ENCODE data around the gene IFRD2.
"Not testable (repeated sequence)": the region's sequence is repeated elsewhere in the genome, so short reads cannot be mapped to it uniquely, and the experiment has no call there.

Gene IFRD2

GRCh38 chr3:50324351-50325112 lies 32.3 kb upstream of the IFRD2 start:
- peak; percentile 78 for DNase-seq (ENCODE audit: low spot score)

GRCh38 chr3:50323614-50324199 lies 31.5 kb upstream of the IFRD2 start:
- DNase-seq (ENCODE audit: low spot score), result no peak

GRCh38 chr3:50323092-50323600 lies 30.9 kb upstream of the IFRD2 start:
- DNase-seq (ENCODE audit: low spot score), result no peak

- no peak for DNase-seq (ENCODE audit: low spot score)
These were observed 30.3 kb upstream of the IFRD2 start, which contains the start of gene HYAL2 for GRCh38 chr3:50322386-50323091. HYAL2 (minus strand) TSS chr3:50322745; CDS start chr3:50320489, 2,256 bp downstream.

GRCh38 chr3:50322115-50322385 lies 29.8 kb upstream of the IFRD2 start:
- DNase-seq (ENCODE audit: low spot score), result no peak

GRCh38 chr3:50321336-50322114 lies 29.3 kb upstream of the IFRD2 start:
- DNase-seq (ENCODE audit: low spot score), result peak; percentile 93

GRCh38 chr3:50320853-50321335 lies 28.7 kb upstream of the IFRD2 start:
- DNase-seq (ENCODE audit: low spot score), result peak; percentile 84

- DNase-seq (ENCODE audit: low spot score), result no peak
These were observed 27.8 kb upstream of the IFRD2 start for GRCh38 chr3:50319894-50320625.

- no peak for DNase-seq (ENCODE audit: low spot score)
These were observed 27.1 kb upstream of the IFRD2 start for GRCh38 chr3:50319181-50319893.

- no peak for DNase-seq (ENCODE audit: low spot score)
These were observed 26.4 kb upstream of the IFRD2 start for GRCh38 chr3:50318615-50319014.

GRCh38 chr3:50318163-50318562 lies 25.9 kb upstream of the IFRD2 start:
- DNase-seq (ENCODE audit: low spot score), result no peak

- no peak for DNase-seq (ENCODE audit: low spot score)
These were observed 25.1 kb upstream of the IFRD2 start for GRCh38 chr3:50317300-50317699.

GRCh38 chr3:50316657-50317242 lies 24.5 kb upstream of the IFRD2 start:
- no peak for DNase-seq (ENCODE audit: low spot score)

GRCh38 chr3:50314816-50315215 lies 22.6 kb upstream of the IFRD2 start:
- no peak for DNase-seq (ENCODE audit: low spot score)

- no peak for DNase-seq (ENCODE audit: low spot score)
These were observed 22.1 kb upstream of the IFRD2 start for GRCh38 chr3:50314342-50314741.

- not testable (repeated sequence) for DNase-seq (ENCODE audit: low spot score)
These were observed 19.8 kb upstream of the IFRD2 start for GRCh38 chr3:50312041-50312440.

GRCh38 chr3:50304601-50305000 lies 12.4 kb upstream of the IFRD2 start:
- no peak for DNase-seq (ENCODE audit: low spot score)

GRCh38 chr3:50303013-50303815 lies 11.0 kb upstream of the IFRD2 start, which contains the start of gene HYAL1:
HYAL1 (minus strand) TSS chr3:50303574; CDS start chr3:50302956, 618 bp downstream.
- DNase-seq (ENCODE audit: low spot score), result peak; percentile 13
